GM20000 (cell line): ENCODE data around the gene LAMB3.

Experiments used
- DNase-seq: peaks from one replicate; pipeline ENCODE4 v3.0.0; 2012; ENCODE audit warnings: low spot score
- TF ChIP-seq, protein P1 (sequence below): IDR thresholded peaks from 2 replicates; pipeline ENCODE4 v1.5.1; 2012; ENCODE audit warnings: mild to moderate bottlenecking, control low read depth; ENCODE audit errors: extremely low read depth, missing control alignments

The LAMB3 gene

DNA sequence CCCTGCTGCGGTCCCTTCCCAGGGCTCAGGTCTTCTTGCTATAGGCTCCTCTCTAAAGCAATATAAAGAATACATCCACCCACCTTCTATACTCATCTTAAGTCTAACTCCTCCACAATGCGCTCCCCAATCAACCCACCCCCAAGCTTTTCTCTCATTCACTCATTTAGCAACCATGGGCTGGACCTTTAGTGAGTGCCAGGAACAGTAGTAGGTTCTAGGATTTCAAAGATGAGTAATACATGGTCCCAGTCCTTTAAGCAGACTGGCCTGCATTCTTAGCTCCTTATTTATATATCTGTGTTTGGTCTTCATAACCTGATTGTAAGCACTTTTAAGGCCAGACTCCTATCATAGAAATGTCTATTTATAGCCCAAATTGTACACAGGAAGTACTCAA lies 62.8 kb downstream of the LAMB3 start:
- TF ChIP-seq, protein P1, sequence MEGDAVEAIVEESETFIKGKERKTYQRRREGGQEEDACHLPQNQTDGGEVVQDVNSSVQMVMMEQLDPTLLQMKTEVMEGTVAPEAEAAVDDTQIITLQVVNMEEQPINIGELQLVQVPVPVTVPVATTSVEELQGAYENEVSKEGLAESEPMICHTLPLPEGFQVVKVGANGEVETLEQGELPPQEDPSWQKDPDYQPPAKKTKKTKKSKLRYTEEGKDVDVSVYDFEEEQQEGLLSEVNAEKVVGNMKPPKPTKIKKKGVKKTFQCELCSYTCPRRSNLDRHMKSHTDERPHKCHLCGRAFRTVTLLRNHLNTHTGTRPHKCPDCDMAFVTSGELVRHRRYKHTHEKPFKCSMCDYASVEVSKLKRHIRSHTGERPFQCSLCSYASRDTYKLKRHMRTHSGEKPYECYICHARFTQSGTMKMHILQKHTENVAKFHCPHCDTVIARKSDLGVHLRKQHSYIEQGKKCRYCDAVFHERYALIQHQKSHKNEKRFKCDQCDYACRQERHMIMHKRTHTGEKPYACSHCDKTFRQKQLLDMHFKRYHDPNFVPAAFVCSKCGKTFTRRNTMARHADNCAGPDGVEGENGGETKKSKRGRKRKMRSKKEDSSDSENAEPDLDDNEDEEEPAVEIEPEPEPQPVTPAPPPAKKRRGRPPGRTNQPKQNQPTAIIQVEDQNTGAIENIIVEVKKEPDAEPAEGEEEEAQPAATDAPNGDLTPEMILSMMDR: no peak
- DNase-seq: no peak

DNA sequence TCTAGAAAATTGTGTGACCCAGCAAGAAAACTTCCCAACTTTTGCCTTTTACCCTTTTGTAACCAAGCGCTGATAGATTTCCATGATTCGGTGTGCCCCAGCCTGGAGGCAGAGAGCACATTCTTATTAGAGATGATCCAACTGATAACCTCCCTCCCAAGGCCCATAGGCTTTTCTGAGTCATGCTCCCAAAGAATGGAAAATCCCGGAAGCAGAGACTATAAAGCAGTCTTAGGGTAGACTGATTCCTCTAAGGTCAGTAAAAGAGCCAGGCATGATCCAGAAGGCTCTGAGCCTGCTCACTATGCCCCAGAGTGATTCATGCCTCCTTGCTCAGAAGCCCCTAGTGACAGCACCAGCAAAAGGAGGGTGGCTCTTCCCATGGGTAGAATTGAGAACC lies 64.4 kb downstream of the LAMB3 start:
- TF ChIP-seq, protein P1: no peak
- DNase-seq: no peak

DNA sequence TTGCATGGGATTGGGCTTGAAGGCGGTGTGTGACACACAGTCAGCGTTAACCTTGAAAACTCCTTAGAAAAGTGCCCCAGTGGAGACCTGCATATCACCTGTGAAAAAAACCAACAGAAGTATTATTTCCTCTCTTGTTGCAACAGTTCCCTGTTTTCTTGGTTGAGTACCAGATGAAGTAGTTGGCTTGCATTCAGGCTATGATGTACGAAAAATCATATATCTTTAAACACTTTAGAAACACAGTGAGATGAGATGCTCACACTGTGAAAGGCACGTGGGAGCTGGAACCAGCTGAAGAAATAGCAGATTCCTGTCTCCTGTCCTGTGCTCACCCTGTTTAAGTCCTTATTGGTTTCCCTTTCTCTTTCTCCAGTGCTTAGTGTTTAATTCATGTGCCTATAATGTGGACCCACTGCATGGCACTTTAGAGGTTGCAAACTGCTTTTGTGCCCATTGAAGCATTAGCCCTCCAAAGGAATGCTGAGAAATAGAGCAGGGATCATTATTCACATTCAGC lies 65.9 kb downstream of the LAMB3 start:
- TF ChIP-seq, protein P1: no peak
- DNase-seq: no peak

DNA sequence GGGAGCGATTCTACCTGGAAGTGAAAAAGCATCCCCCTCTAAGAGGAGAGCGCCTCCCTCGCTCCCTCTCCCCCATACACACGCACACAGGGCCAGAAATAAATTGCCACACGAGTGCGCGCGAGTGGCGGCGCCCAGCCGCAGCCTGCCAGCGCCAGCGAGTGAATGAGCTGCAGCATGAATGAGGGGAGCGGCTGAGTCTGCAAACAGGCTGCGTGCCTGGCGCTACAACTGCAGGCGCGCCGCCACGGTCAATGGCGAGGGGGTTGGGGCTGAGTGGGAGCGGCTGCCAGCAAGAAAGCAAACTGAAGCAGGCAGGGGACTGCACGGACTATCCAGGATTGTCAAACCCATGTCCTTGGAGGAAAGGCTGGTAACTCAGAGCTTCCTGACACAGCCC lies 66.6 kb downstream of the LAMB3 start:
- no peak for DNase-seq
- TF ChIP-seq, protein P1: no peak

DNA sequence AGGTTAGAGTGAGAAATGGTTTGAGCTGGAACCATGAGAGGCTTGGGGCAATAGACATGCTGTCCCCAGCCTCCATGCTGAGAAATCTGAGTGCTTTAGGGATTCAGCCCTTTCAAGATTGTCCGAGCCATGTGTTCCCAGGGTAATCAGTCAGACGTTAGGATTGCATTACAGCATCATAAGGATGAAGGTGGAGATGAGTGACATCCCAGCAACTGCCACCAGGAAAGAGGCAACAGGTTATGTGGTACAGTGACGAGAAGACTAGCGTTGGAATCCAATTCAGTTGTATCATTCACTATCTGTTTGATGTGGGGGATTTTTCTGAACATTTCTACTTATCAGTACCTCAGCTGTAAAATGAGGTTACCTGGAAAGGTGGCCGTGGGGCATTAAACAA lies 67.0 kb downstream of the LAMB3 start:
- TF ChIP-seq, protein P1: no peak
- DNase-seq: no peak

DNA sequence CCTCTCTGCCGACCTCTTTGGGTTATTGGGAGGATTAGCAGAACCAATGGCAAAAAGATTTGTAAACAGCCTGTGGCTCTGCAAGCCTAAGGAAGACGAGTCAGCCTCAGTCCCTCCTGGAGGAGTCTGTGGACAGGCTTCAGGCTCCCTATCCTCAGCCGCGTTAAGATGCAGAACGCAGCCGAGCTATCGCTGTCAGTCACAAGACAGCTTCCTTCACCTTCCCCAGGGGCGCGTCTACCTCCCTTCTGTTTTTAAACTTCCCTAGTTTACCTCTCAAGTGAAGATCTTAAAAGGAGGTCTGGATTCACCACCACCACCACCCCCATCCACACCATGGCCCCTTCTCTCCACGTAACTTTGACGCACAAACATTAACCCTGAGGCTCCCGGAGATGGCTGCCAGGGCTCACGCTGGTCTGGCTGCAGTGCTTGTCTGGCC lies 68.0 kb downstream of the LAMB3 start:
- TF ChIP-seq, protein P1: no peak
- no peak for DNase-seq

DNA sequence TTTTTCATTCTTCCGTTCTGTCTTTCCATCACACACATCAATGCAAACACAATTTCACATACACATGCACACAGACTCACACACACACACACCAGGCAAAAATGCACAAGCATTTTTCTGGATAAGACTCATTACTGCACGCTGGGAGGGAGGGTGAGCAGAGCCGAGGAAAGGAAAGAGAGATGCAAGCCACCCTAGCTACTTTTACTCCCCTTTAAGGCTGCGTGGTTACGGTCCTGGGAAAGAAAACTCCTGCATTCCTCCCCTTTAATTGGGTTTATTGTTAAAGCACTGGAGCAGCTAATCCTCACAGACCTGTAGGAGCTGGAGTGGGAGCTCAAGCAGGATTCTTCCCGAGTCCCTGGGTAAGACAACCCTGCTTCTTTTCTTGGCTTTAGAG lies 68.8 kb downstream of the LAMB3 start, which contains the start of gene CAMK1G:
CAMK1G (plus strand) TSS at position 307 of the 400 bp plus-strand sequence. CDS start 11,270 bp downstream, outside the sequence.
- TF ChIP-seq, protein P1: no peak
- no peak for DNase-seq
